ENCODE measurements around the gene GAST.

DNA sequence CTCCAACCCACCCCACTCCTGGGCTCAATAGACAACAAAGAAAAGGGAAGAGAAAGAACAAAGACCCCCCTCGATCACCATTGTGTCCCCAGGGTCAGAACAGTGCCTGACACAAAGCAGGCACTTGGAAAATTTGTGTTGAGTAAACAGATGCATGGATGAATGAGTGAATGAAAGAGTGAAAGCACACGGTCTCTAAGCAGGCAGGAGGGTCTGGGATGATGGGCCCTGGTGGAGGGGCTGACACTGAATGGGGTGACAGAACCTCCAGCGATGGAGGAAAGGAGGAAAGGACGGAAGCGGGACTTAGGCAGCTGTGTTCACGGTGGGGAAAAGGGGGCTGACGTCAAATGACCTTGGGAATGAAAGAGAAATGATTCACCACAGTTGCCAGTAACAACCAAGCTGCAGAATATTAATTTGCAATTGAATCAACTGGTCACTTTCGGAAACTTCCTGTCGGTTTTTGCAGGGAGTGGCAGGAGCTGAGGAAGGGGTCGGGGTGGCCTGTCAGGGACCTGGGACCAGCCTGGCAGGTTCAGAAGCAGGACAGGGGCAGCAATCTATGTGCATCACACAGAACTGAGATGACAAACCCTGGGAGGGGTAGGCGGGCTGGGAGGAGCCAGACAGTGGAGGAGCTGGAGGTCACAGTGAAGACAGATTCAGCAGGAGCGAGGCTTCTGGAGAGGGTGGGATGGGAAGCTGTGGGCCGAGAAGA, 6.7 kb upstream of the GAST start:
- TF ChIP-seq CTCF (IDR thresholded peaks at IDR 0.05; ENCODE audit: insufficient read depth, low read depth, low read length) (no peak), EZH2 (IDR thresholded peaks at IDR 0.05; ENCODE audit: insufficient read depth, low read length) (no peak)

Measured in astrocyte (in vitro differentiated cells and primary cell).